ENCODE results near the gene MRPS21.

MRPS21 gene

GRCh38 chr1:150281758-150282557, 11.7 kb upstream of the MRPS21 start, which contains the start of gene CIART:
Gene CIART, plus strand, starts transcription at chr1:150282554. Its CDS starts 714 bp downstream, at chr1:150283268.
- peak; percentile 72 for DNase-seq (ENCODE audit: low spot score)
- no peak for TF ChIP-seq CTCF (IDR thresholded peaks at IDR 0.05; ENCODE audit: extremely low read depth, missing control alignments)

GRCh38 chr1:150282558-150282958, 11.1 kb upstream of the MRPS21 start:
- TF ChIP-seq CTCF (IDR thresholded peaks at IDR 0.05; ENCODE audit: extremely low read depth, missing control alignments): no peak
- DNase-seq (ENCODE audit: low spot score): no peak

DNA sequence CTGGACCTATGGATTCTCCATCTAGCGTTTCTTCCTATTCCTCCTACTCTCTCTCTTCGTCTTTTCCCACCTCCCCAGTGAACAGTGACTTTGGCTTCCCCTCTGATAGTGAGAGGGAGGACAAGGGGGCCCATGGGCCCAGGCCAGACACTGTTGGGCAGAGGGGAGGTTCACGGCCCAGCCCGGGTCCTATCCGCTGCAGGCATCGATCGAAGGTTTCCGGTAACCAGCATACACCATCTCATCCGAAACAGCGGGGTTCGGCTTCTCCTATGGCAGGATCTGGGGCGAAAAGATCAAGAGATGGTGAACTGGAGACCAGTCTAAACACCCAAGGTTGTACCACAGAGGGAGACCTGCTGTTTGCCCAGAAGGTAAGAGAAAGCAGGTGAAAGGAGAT, 10.4 kb upstream of the MRPS21 start:
- DNase-seq (ENCODE audit: low spot score): no peak
- no peak for TF ChIP-seq CTCF (IDR thresholded peaks at IDR 0.05; ENCODE audit: extremely low read depth, missing control alignments)

DNA sequence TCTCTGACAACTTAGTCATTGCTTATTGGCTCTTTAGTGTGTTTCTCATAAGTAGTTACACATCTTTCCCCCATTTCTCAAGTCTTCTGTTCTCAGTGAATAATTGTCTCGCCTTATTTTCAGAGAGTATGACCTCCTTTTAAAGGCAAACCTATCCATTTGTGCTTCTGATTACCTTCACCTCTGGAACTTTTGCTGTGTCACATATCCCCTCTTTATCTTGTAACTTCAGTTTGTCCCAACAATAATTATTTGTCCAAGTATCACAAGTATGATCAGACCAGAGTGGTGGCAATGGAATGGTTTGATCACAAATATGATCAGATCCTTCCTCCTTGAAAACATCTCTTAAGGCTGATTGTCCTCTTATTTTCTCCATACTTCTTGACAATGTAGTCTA, 5.3 kb upstream of the MRPS21 start:
- DNase-seq (ENCODE audit: low spot score): no peak

GRCh38 chr1:150288822-150289221, 4.8 kb upstream of the MRPS21 start:
- no peak for TF ChIP-seq CTCF (IDR thresholded peaks at IDR 0.05; ENCODE audit: extremely low read depth, missing control alignments)
- DNase-seq (ENCODE audit: low spot score): no peak

More for the DNA sequence above, 5.3 kb upstream of the MRPS21 start:
- no peak for TF ChIP-seq CTCF (IDR thresholded peaks at IDR 0.05; ENCODE audit: extremely low read depth, missing control alignments)

GRCh38 chr1:150295476-150295875, 1.8 kb downstream of the MRPS21 start:
- DNase-seq (ENCODE audit: low spot score): no peak
- TF ChIP-seq CTCF (IDR thresholded peaks at IDR 0.05; ENCODE audit: extremely low read depth, missing control alignments): no peak

- no peak for TF ChIP-seq CTCF (IDR thresholded peaks at IDR 0.05; ENCODE audit: extremely low read depth, missing control alignments)
- no peak for DNase-seq (ENCODE audit: low spot score)
These were observed 6.1 kb downstream of the MRPS21 start for GRCh38 chr1:150299716-150300115.

Data from GM20000 (cell line).